ENCODE data around the gene DYDC2.

DNA sequence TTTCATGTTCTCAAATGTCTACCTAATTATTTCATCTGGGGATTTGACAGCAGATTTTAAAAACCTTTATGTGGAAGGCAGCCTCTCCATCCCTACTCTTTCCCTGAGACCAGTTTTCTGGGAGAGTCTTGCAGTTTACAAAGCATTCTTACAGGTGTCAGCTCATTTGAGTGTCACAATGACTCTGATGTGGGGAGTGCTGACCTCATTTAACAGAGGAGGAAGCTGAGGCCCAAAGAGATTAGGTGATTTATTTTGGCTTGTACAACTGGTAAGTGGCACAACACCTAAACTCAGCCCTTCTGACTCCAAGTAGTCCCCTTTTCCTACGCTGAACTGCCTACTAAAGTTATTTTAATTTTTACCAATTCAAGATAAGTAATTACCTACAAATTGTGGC lies 33.9 kb upstream of the DYDC2 start:
- TF ChIP-seq CTCF (conservative IDR thresholded peaks at IDR 0.05 in 1 of 2, IDR thresholded peaks at IDR 0.05 in 1 of 2; ENCODE audit: extremely low read depth in 1 of 2, insufficient read depth in 1 of 2, low read depth in 1 of 2, low read length in 2 of 2) = no peak
- no peak for TF ChIP-seq EZH2 (IDR thresholded peaks at IDR 0.05; ENCODE audit: borderline replicate concordance, low read length)
